K562 (cell line): Measurements from ENCODE around the gene RALB. TPM values are rescaled to one million over a fixed set of nuclear protein-coding genes. Genes with fewer than 3 reads are reported as not detected.

ENCODE experiments used
- ATAC-seq: fragments of 200-7000 bp; cut with Tn5 transposase; 3 replicates; pipeline ENCODE4 v1.9.1; 2020; ENCODE audit warnings: moderate library complexity
- BruUV-seq: library from RNA; stranded (reverse); fragments of 400-500 nt; replicated peaks from 2 replicates; lab custom pipeline; 2021; lab: Mats Ljungman, UMichigan
- CTCF ChIA-PET: fragments of 300-600 bp; formaldehyde crosslinking; extraction: SDS; loops from one replicate; lab custom pipeline; 2021; ENCODE audit warnings: low intra/inter-chr PET ratio; lab: Yijun Ruan, JAX
- POLR2A ChIA-PET: fragments of 300-600, 350-650 bp; sonication (Branson Sonifier 250); formaldehyde crosslinking; extraction: SDS; loops from one replicate; lab custom pipeline; 2021; ENCODE audit warnings: antibody characterized with exemption, inconsistent platforms; lab: Yijun Ruan, JAX
- DNase-seq, 4 experiments: peaks; one replicate each; pipeline versions ENCODE4 v3.0.0 to v3.0.0-alpha.2; 2011 to 2018; ENCODE audit warnings: low spot score in 3 of 4, mixed read lengths in 3 of 4; ENCODE audit errors: extremely low read depth in 1 of 4
- FAIRE-seq: peaks from 2 replicates; lab custom pipeline; 2011; peaks lifted over from hg19 to GRCh38; lab: Jason Lieb, UNC
- H2AFZ ChIP-seq: 2 replicates; pipeline ENCODE4 v1.6.0; 2011; ENCODE audit warnings: low read depth, low read length, control low read depth, inconsistent platforms
- H3K27ac ChIP-seq: fragments of 200-600 bp; 3 replicates; pipeline ENCODE4 v1.8.0; 2011; ENCODE audit warnings: low read depth, mild to moderate bottlenecking, control low read depth, inconsistent platforms, low read length, moderate library complexity, mixed read lengths; ENCODE audit errors: extremely low read depth
- H3K27me3 ChIP-seq, 2 experiments: fragments of 300-600 bp in 1 of 2; 2 replicates in 1 of 2; 3 replicates in 1 of 2; pipeline versions ENCODE4 v1.6.0 to v1.8.0; 2011; ENCODE audit warnings: inconsistent platforms in 2 of 2, low read length in 2 of 2, mild to moderate bottlenecking in 1 of 2, mixed read lengths in 1 of 2, moderate library complexity in 1 of 2; ENCODE audit not compliant: control insufficient read depth in 2 of 2, insufficient read depth in 2 of 2
- H3K36me3 ChIP-seq: fragments of 300-600 bp; 3 replicates; pipeline ENCODE4 v1.8.0; 2011; ENCODE audit warnings: mild to moderate bottlenecking, low read length, inconsistent platforms; ENCODE audit not compliant: control insufficient read depth, insufficient read depth
- H3K4me1 ChIP-seq, 2 experiments: fragments of 200-600 bp in 1 of 2; replicated peaks in 1 of 2; 2 replicates in 1 of 2; 3 replicates in 1 of 2; pipeline versions ENCODE4 v1.5.1 to v1.8.0; 2011; ENCODE audit warnings: inconsistent platforms in 2 of 2, low read length in 2 of 2, mild to moderate bottlenecking in 1 of 2, mixed read lengths in 1 of 2, moderate library complexity in 1 of 2; ENCODE audit not compliant: control insufficient read depth in 2 of 2, insufficient read depth in 2 of 2
- H3K4me2 ChIP-seq: 2 replicates; pipeline ENCODE4 v1.6.1; 2011; ENCODE audit warnings: low read length, control low read depth, inconsistent platforms, mixed read lengths; ENCODE audit not compliant: insufficient read depth
- H3K4me3 ChIP-seq: fragments of 200-600 bp; sonication (generic), shearing (Covaris generic); 2 replicates; pipeline ENCODE4 v1.5.1; 2016; ENCODE audit warnings: control low read depth, inconsistent platforms
- H3K79me2 ChIP-seq: fragments of 200-600 bp; 3 replicates; pipeline ENCODE4 v1.8.0; 2011; ENCODE audit warnings: low read length, inconsistent platforms; ENCODE audit not compliant: control insufficient read depth, insufficient read depth
- H3K9ac ChIP-seq, 2 experiments: 2 replicates each; pipeline versions ENCODE4 v1.6.0 to v1.6.1; 2011; ENCODE audit warnings: low read depth in 2 of 2, low read length in 2 of 2, control low read depth in 1 of 2, inconsistent platforms in 1 of 2, mild to moderate bottlenecking in 1 of 2, mixed read lengths in 1 of 2; ENCODE audit not compliant: insufficient read depth in 1 of 2
- H3K9me1 ChIP-seq: one replicate; pipeline ENCODE4 v1.6.0; 2011; ENCODE audit warnings: inconsistent platforms, mild to moderate bottlenecking, low read length, moderate library complexity; ENCODE audit not compliant: control insufficient read depth, insufficient read depth
- H3K9me3 ChIP-seq: replicated peaks from 2 replicates; pipeline ENCODE4 v1.5.1; 2011; ENCODE audit warnings: low read depth, low read length, inconsistent platforms; ENCODE audit not compliant: control insufficient read depth, insufficient read depth
- H4K20me1 ChIP-seq: replicated peaks from 2 replicates; pipeline ENCODE4 v1.6.1; 2011; ENCODE audit warnings: low read length, inconsistent platforms, mixed read lengths; ENCODE audit not compliant: control insufficient read depth, insufficient read depth
- C11orf30 ChIP-seq: fragments of 450-650 bp; IDR thresholded peaks from 2 replicates; pipeline ENCODE4 v1.6.1; 2016; ENCODE audit warnings: low read depth, mild to moderate bottlenecking
- EWSR1 ChIP-seq: fragments of 450-650 bp; IDR thresholded peaks from 2 replicates; pipeline ENCODE4 v1.6.1; 2018; ENCODE audit warnings: borderline replicate concordance, mild to moderate bottlenecking, low read depth, moderate library complexity; ENCODE audit not compliant: partially characterized antibody
- FOXK2 ChIP-seq, 2 experiments: fragments of 450-650 bp; IDR thresholded peaks in 1 of 2; conservative IDR thresholded peaks in 1 of 2; 2 replicates each; pipeline ENCODE4 v1.6.1; 2016; ENCODE audit warnings: low read depth in 2 of 2, mild to moderate bottlenecking in 1 of 2
- KLF1 ChIP-seq: fragments of 450-650 bp; IDR thresholded peaks from 2 replicates; pipeline ENCODE4 v1.6.1; 2016; ENCODE audit warnings: missing genetic modification characterization, missing compliant biosample characterization
- MCM7 ChIP-seq, 2 experiments: fragments of 450-650 bp; IDR thresholded peaks; 2 replicates each; pipeline ENCODE4 v1.6.1; 2016 to 2018
- MYBL2 ChIP-seq, 2 experiments: fragments of 450-650 bp in 1 of 2; sonication (generic) in 1 of 2; formaldehyde crosslinking in 1 of 2; IDR thresholded peaks; 2 replicates each; pipeline versions ENCODE4 v1.6.1 to v1.8.1; 2017 to 2022; ENCODE audit warnings: borderline replicate concordance in 1 of 2, inconsistent platforms in 1 of 2, low read depth in 1 of 2, mild to moderate bottlenecking in 1 of 2, missing genetic modification reagents in 1 of 2, moderate library complexity in 1 of 2
- NFIC ChIP-seq: fragments of 450-650 bp; IDR thresholded peaks from 2 replicates; pipeline ENCODE4 v1.6.1; 2017; ENCODE audit warnings: mild to moderate bottlenecking, inconsistent platforms
- NR2F6 ChIP-seq: fragments of 450-650 bp; formaldehyde crosslinking; IDR thresholded peaks from 2 replicates; pipeline ENCODE4 v1.4.0; 2020; ENCODE audit warnings: mild to moderate bottlenecking
- PPARD ChIP-seq: fragments of 250-450 bp; sonication (Bioruptor Pico); IDR thresholded peaks from 2 replicates; pipeline ENCODE4 v1.8.0; 2022; ENCODE audit warnings: inconsistent platforms, mild to moderate bottlenecking, moderate library complexity
- TCF3 ChIP-seq: sonication (generic); formaldehyde crosslinking; IDR thresholded peaks from 2 replicates; pipeline ENCODE4 v1.4.0; 2020; ENCODE audit warnings: mild to moderate bottlenecking, missing genetic modification reagents
- WGBS: fragments of 100-300 bp; shearing (Covaris generic); methylation state at CpG from one replicate; pipeline ENCODE4 v1.1.6; 2016; ENCODE audit warnings: low coverage, mixed read lengths; ENCODE audit not compliant: insufficient coverage; ENCODE audit errors: missing lambda C conversion rate; 5-methylcytosine and 5-hydroxymethylcytosine counted together
- in situ Hi-C: fragments of 300-500 bp; cut with MboI; formaldehyde crosslinking; loops from 4 replicates; pipeline ENCODE4 v1.15.0; 2018; ENCODE audit warnings: inconsistent platforms, mixed read lengths
- intact Hi-C: fragments of 100-400 bp; cut with micrococcal nuclease; formaldehyde crosslinking; loops from 2 replicates; pipeline ENCODE4 v1.14.2; 2022
- polyA plus RNA-seq, 8 experiments: library from polyadenylated mRNA; depleted of rRNA in 4 of 8; stranded (reverse) in 5 of 8; unstranded in 3 of 8; fragments of >200 nt; fragmentation: Nextera tagmentation in 2 of 8; fragmentation: Illumina TruSeq in 1 of 8; extraction: Ambion mirVana in 2 of 8; extraction: Trizol in 1 of 8; gene quantifications; 2 replicates each; pipeline versions ENCODE4 v1.2.1 to v1.2.3, GENCODE V29; 2011 to 2014; ENCODE audit warnings: inconsistent platforms in 1 of 8, missing spikeins in 1 of 8
- total RNA-seq, 7 experiments: library from RNA; depleted of rRNA in 6 of 7; stranded (reverse); fragments of >200 nt in 6 of 7; fragmentation: Illumina TruSeq in 2 of 7; extraction: Trizol in 2 of 7; gene quantifications; 2 replicates each; pipeline versions ENCODE4 v1.2.1 to v1.2.3, GENCODE V29; 2011 to 2021; ENCODE audit warnings: low replicate concordance in 1 of 7
- TF ChIP-seq, protein P1 (sequence below): fragments of 250-450 bp; sonication (Bioruptor Pico); IDR thresholded peaks from 2 replicates; pipeline ENCODE4 v1.8.0; 2022; ENCODE audit warnings: moderate library complexity, mild to moderate bottlenecking, inconsistent platforms
- TF ChIP-seq, protein P2 (sequence below), 2 experiments: fragments of 450-650 bp in 1 of 2; IDR thresholded peaks; 2 replicates each; pipeline ENCODE4 v1.6.1; 2011 to 2017; ENCODE audit warnings: low read depth in 2 of 2, antibody characterized with exemption in 1 of 2, borderline replicate concordance in 1 of 2, low read length in 1 of 2, mild to moderate bottlenecking in 1 of 2, mixed read lengths in 1 of 2; ENCODE audit not compliant: control insufficient read depth in 1 of 2

Gene RALB
- total and polyA plus RNA-seq, 9 of the 15 experiments (the other 6 are each of a cell fraction or from before 2014, with no cell fraction given): 14.8 to 65.6 (median 38.4) TPM

DNA sequence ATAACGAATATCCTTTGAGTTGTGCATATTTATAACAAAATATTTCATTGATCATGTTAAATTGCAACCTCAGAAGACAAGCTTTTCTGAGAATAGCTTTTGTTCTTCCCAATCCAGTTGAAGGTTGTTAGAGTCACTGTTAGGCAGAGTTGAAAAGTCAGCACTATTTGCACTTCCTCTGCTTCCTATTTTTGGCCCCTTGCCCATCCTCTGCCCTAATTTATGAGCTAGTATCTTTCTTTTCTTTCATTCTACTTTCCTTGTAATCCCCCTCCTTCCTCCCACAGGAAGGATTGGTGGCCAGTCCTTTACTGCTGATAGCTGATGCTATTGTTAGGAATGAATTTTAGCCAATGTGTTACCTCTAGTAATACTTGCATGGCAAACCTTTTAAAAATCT is 4.9 kb downstream of the RALB start:
- H3K79me2 ChIP-seq: peaks cover 68% of the 10 kb centered on the region
- POLR2A ChIA-PET: interaction anchor here (1.1 to 1.8 kb wide), 3 partner anchors 11 to 35 kb away, joined by 3 to 4 read pairs (median 3); no protein-coding TSS in a partner anchor
- peaks cover 7% of the 10 kb centered on the region; the same call in 2 of the 3 replicates for H3K36me3 ChIP-seq
- H3K27me3 ChIP-seq: no peaks in the 10 kb centered on the region
- BruUV-seq: no TSS peak
- H3K9me1 ChIP-seq: no peaks in the 10 kb centered on the region
- H4K20me1 ChIP-seq: peaks cover 13% of the 10 kb centered on the region
- H3K4me1 ChIP-seq: peaks cover 23 to 39% of the 10 kb centered on the region in 2 experiments
- H3K4me2 ChIP-seq: no peak overlapping the region
- CTCF ChIA-PET: no interaction called here
- H3K27ac ChIP-seq: peak overlapping the region; percentile 25; the same call in 1 of the 3 replicates
- H3K4me3 ChIP-seq: no peak overlapping the region
- ATAC-seq (no peak), DNase-seq (peak in 1 of 4 experiments; percentile 64), FAIRE-seq (no peak)
- 0% methylated on average over 1 of the region's 1 CpG for WGBS
- H3K9me3 ChIP-seq: peaks cover 2% of the 10 kb centered on the region; the same call in 1 of the 2 replicates
- H3K9ac ChIP-seq: no peak overlapping the region
- in situ Hi-C loops: no loop called here
- H2AFZ ChIP-seq: no peak overlapping the region
- intact Hi-C loops: no loop called here
- TF ChIP-seq KLF1 (tag) (no peak), C11orf30 (peak; percentile 90), FOXK2 (conservative IDR thresholded peaks at IDR 0.05 in 1 of 2, IDR thresholded peaks at IDR 0.05 in 1 of 2; ENCODE audit: low read depth in 2 of 2) (no peak), MCM7 (IDR thresholded peaks at IDR 0.05) (no peak), NR2F6 (CRISPR knock-in tag) (no peak), NFIC (peak; percentile 96), MYBL2 (IDR thresholded peaks at IDR 0.05; ENCODE audit: low read depth) (no peak), MYBL2 (CRISPR knock-in tag; IDR thresholded peaks at IDR 0.05; ENCODE audit: borderline replicate concordance) (no peak), PPARD (CRISPR knock-in tag) (no peak), EWSR1 (no peak), TCF3 (CRISPR knock-in tag) (0 out of 2 replicates have a peak, but pooled peaks have one; percentile 21)
- TF ChIP-seq, protein P1, sequence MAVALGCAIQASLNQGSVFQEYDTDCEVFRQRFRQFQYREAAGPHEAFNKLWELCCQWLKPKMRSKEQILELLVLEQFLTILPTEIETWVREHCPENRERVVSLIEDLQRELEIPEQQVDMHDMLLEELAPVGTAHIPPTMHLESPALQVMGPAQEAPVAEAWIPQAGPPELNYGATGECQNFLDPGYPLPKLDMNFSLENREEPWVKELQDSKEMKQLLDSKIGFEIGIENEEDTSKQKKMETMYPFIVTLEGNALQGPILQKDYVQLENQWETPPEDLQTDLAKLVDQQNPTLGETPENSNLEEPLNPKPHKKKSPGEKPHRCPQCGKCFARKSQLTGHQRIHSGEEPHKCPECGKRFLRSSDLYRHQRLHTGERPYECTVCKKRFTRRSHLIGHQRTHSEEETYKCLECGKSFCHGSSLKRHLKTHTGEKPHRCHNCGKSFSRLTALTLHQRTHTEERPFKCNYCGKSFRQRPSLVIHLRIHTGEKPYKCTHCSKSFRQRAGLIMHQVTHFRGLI (CRISPR knock-in tag): no peak
- TF ChIP-seq, protein P2, sequence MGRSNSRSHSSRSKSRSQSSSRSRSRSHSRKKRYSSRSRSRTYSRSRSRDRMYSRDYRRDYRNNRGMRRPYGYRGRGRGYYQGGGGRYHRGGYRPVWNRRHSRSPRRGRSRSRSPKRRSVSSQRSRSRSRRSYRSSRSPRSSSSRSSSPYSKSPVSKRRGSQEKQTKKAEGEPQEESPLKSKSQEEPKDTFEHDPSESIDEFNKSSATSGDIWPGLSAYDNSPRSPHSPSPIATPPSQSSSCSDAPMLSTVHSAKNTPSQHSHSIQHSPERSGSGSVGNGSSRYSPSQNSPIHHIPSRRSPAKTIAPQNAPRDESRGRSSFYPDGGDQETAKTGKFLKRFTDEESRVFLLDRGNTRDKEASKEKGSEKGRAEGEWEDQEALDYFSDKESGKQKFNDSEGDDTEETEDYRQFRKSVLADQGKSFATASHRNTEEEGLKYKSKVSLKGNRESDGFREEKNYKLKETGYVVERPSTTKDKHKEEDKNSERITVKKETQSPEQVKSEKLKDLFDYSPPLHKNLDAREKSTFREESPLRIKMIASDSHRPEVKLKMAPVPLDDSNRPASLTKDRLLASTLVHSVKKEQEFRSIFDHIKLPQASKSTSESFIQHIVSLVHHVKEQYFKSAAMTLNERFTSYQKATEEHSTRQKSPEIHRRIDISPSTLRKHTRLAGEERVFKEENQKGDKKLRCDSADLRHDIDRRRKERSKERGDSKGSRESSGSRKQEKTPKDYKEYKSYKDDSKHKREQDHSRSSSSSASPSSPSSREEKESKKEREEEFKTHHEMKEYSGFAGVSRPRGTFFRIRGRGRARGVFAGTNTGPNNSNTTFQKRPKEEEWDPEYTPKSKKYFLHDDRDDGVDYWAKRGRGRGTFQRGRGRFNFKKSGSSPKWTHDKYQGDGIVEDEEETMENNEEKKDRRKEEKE (IDR thresholded peaks at IDR 0.05; ENCODE audit: borderline replicate concordance in 1 of 2, control insufficient read depth in 1 of 2, low read depth in 2 of 2, low read length in 1 of 2): no peak
